Activated CD8-positive, alpha-beta memory T cell treated with anti-CD3 and anti-CD28 coated beads for 1 hour (primary cell): ENCODE data around the gene PRKCB.

Experiments used
- DNase-seq, 2 donors: peaks; one replicate each; pipeline ENCODE4 v3.0.0-alpha.2; 2020; ENCODE audit warnings: low read depth in 1 of 2; ENCODE audit errors: extremely low read depth in 1 of 2

The PRKCB gene

GRCh38 chr16:23962001-23962400 is 126.2 kb downstream of the PRKCB start:
- DNase-seq = no peak

DNA sequence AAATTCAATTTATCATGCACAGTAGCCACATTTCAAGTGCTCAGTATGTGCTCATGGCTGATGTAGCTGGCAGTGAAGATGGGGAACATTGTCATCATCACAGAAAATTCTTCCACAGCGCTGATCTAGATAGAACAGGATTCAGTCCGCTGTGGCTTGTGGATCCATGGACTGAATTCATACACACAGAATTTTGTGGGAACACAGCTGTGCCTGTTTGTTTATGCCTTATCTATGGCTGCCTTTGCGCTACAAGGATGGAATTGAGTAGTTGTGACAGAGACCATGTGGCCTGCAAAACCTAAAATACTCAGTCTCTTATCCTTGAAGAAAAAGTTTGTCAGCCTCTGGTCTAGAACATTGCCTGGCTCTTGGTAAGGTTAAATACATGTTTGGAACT is 128.4 kb downstream of the PRKCB start:
- no peak for DNase-seq

DNA sequence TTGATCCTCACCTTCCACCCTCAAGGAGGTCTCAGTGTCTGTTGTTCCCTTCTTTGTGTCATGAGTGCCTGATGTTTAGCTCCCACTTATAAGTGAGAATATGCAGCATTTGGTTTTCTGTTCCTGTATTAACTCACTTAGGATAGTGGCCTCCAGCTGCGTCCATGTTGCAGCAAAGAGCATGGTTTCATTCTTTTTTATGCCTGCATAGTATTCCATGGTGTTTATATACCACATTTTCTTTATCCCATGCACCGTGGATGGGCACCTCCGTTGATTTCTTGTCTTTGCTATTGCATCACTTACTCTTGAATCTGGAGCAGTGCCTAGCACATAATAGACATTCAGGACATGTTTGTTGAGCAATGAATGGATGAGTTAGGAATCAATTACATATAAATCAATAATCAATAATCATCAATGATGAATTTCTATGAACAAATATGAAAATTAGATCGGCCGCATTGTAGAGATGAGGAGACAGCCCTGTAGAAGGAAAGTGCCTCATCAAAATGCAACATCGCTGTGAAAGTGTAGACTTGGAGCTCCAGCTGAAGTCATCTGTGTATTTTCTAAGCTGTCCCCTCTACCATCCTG is 129.5 kb downstream of the PRKCB start:
- DNase-seq = no peak

DNA sequence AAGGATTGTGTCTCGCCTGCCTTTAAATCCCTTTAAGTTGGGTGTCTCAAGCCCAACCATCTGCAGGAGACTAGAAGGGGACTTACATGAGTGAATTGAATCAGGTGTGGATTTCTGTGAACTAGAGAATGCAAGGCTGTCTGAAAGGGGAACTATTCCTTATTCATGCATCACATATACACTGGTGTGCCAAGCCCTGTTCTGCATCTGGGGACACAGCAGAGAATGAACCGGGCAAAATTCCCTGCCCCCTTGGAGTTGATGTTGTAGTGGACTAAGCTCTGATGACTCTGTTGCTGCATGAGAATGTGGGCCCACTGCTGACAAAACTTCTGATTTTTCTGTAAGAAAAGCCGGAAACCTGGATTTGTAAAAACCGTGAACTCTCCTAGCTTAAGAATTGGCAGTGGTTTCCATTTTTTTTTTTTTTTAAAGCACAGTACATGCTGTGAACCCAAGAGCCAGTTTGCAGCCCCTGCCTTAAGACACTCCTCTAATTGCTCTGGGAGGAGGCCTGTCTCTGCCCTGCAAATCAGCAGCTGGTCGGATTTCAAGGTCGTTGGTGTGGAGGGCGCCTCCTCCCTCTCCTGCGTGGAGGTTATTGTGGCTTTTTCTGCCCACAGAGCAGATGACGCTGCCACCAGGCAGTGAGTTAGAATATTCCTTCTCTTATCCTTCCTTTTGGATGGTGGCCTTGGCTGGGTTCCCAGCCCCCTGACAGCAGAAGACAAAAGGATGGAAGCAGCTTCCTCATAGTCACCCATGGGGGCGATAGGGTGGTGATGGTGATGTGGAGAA is 131.0 kb downstream of the PRKCB start:
- no peak for DNase-seq

GRCh38 chr16:23967775-23968174 is 132.0 kb downstream of the PRKCB start:
- DNase-seq = no peak

DNA sequence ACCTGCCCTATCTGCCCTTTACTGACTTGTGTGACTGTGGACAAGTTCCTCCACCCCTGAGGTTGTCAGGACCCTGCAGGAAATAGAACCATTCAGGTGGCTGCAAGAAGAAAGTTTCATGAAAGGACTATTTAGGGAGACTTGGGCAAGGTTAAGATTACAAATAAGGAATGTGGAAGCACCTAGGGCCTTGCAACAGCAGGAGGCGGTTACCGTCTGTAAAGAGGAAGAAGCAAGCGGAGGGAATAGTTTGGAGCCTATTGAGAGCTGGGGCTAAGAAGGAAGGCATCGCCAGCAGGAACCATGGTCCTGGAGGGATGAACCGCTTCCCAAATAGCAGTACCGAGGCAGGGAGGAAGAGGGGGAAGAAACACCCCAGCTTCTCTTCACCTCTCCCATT is 132.4 kb downstream of the PRKCB start:
- DNase-seq = no peak

GRCh38 chr16:23969468-23970297 is 133.9 kb downstream of the PRKCB start:
- DNase-seq = no peak

DNA sequence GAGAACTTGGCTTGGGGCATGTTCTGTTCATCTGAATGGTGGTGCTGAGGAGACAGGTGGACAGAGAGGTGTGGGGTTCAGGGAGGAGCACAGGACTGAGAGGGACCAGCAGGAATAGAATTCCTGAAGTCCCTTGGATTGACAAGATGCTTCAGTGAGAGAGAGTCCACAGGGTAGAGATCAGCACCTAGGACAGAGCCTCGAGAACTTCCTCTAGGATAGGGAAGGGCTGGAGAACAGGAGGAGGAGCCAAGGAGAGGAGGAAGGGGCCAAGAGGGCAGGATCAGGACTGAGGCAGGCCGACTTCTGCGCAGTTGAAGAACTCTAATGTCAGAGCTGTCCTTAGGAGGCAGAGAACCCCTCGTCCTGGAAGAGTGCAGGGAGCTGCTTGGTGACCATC is 138.4 kb downstream of the PRKCB start:
- DNase-seq = no peak

DNA sequence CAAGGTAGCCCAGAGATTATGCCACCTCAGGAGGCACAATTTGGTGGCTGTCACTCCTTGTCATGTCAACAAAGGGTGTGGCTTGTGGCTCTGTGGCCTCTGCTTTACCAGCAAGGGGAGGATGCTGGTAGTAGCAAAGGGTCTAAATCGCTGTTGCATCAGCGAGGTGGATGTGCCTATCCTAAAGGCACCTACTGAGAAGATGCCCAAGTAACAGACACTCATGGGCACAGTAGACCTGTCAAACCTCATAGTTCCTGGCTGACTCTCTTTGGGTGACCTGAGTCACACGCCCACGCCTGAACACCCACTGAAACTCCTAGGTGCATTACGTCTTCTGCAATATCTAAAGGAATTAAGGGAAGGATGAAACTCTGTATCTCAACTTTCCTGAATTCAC is 139.5 kb downstream of the PRKCB start:
- no peak for DNase-seq

GRCh38 chr16:23976091-23976490 is 140.3 kb downstream of the PRKCB start:
- no peak for DNase-seq

DNA sequence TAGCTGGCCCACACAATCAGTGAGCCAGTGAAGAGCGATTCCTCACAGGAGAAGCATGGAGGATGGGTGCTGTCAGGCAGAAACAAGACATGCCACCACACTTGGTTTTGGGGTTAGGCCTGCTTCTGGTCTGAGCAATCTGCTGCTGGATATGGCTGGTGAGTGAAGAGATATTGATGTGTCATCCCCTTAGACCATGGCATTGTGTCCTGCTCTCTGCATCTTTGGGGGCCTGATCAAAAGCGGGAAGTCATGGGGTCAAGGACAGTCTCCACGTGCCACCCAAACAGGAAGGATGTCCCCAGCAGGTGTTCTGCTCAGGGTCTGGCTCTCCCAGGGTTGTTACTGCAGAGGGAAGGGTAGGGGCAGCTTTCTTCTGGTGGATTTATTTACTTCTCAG is 140.7 kb downstream of the PRKCB start:
- DNase-seq = no peak

GRCh38 chr16:23979441-23979840 is 143.7 kb downstream of the PRKCB start:
- DNase-seq = no peak

DNA sequence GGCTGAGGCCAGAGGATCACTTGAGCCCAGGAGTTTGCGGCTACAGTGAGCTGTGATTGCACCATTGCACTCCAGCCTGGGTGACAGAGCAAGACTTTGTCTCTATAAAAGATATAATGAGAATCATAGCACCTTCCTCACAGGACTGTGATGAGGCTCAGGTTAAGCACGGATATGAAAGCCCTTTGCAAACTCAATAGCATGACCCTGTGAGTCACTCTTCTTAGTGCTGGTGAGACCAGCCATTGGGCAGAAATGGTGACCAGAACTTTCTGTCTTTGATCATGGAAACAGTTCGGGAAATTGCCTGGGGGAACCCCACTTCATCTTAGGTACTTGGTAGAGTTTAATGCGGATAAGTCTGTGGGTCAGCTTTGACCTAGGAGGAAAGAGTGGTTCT is 144.2 kb downstream of the PRKCB start:
- no peak for DNase-seq

GRCh38 chr16:23981429-23982399 is 145.9 kb downstream of the PRKCB start:
- no peak for DNase-seq

- DNase-seq = no peak
These were observed 150.7 kb downstream of the PRKCB start for GRCh38 chr16:23986455-23986854.

DNA sequence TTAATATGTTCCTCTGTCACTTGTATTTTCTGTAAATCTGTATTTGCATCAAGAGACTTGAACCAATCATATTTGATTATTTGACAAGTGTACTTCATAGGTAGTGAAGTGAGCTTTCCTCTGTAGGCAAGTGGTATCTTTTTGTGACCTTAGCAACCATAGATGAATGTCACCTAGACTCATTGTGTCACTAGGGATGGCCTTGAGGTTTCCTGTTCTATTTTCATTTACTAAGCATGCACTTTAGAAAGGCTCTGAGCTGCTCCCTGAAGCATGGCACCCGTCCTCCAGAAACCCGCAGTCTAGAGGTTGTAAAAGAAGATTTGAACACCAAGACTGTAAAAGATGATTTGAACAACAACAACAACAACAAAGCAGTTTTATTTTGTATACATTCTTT is 151.7 kb downstream of the PRKCB start:
- no peak for DNase-seq

DNA sequence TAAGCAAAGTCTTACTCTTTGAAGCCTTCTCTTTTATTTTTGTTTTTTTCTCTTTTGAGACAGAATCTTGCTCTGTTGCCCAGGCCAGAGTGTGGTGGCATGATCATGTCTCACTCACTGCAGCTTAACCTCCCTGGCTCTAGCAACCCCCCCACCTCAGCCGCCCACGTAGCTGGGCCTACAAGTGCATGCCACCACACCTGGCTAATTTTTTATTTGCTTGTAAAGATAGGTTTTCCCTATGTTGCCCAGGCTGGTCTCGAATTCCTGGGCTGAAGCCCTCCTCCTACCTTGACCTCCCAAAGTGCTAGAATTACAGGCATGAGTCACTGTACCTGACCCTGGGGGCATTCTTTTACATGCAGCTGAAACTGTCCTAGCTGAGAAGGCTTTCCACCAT is 154.7 kb downstream of the PRKCB start:
- DNase-seq = no peak

DNA sequence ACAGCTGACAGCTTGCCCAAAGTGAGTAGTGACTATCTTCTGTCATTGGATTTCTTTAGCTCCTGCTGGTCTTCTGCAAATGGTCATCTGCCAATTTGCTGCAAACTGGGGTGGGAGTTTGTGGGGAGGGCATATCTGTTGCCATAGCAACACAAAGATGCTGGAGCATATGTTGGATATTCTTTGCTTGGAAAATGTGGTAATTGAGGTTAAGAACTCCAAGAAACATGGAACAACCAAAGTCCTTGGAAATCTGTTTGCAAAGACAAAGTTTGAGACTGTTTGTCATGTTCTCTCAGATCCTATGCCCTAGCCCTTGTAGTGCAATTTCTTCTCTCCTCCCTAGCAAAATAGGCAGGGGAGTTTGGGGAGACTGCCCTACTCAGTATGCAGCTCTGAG is 155.3 kb downstream of the PRKCB start:
- DNase-seq = no peak

DNA sequence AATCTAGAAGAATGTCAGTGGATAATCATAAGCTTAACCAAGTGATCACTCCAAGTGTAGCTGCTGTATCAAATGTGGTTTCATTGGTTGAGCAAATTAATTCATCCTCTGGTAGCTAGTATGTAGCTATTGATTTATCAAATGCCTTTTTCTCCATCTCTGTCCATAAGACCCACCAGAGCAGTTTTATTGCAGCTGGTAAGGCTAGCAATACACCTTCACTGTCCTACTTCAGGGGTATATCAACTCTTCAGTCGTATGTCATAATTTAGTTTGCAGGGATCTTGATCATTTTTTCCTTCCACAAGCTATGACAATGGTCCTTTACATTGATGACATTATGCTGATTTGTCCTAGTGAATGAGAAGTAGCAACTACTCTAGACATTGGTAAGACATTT is 158.8 kb downstream of the PRKCB start:
- DNase-seq = no peak

- no peak for DNase-seq
These were observed 160.6 kb downstream of the PRKCB start for GRCh38 chr16:23996258-23996955.
